ENCODE data around the gene GPR146. TPM values are rescaled to one million over a fixed set of nuclear protein-coding genes. Genes with fewer than 3 reads are reported as not detected.
"Not testable (repeated sequence)": the region's sequence is repeated elsewhere in the genome, so short reads cannot be mapped to it uniquely, and the experiment has no call there.

GPR146 gene
- total RNA-seq, 1 donor from 2014 or later: 5.2 TPM

DNA sequence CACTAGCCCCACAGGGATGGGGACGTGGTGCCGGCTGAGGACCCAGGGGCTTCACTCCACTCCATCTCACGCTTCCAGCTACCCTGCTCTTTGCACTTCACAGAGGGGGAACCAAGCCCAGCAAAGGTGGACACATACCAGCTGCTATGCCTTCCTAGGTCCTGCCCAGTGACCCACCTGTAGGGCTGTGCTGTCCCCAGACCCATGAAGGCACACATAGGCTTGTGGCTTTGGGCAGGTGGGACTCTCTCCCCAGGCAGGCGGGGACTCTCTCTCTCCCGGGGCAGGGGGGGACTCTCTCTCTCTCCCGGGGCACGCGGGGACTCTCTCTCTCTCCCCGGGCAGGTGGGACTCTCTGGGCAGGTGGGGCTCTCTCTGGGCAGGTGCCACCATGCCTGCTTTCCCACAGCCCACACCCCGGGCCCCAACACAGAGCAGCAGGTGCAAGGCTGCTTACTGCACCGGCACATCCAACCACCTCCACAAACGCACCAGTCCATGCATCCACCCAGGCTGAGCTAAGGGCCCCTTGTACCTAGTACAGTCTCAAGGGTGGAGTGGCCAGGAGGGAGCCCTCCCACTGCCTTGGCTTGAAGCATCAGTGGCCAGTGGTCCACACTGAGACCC, 13.8 kb upstream of the GPR146 start:
- Histone ChIP-seq H3K36me3 (ENCODE audit: control insufficient read depth in 3 of 3, insufficient read depth in 3 of 3, low read length in 3 of 3) (peaks cover 3 to 7% (median 6%) of the 10 kb centered on the region in 3 donors), H3K4me3 (ENCODE audit: low read length in 3 of 3) (no peak overlapping the region), H3K27me3 (ENCODE audit: control insufficient read depth in 3 of 3, insufficient read depth in 3 of 3, low read length in 3 of 3) (no peaks in the 10 kb centered on the region), H3K9me3 (ENCODE audit: control insufficient read depth in 3 of 3, low read length in 3 of 3) (no peaks in the 10 kb centered on the region), H3K4me1 (ENCODE audit: control insufficient read depth in 3 of 3, insufficient read depth in 3 of 3, low read length in 3 of 3) (peaks cover 18 to 27% (median 23%) of the 10 kb centered on the region in 3 donors), H3K27ac (ENCODE audit: low read depth, low read length) (no peak overlapping the region), H3K9ac (ENCODE audit: low read depth in 1 of 3, low read length in 3 of 3) (no peak overlapping the region)

GRCh38 chr7:1031716-1032455, 12.5 kb upstream of the GPR146 start:
- H3K4me1 ChIP-seq (ENCODE audit: control insufficient read depth in 3 of 3, insufficient read depth in 3 of 3, low read length in 3 of 3): peaks cover 15 to 23% (median 19%) of the 10 kb centered on the region in 3 donors
- H3K36me3 ChIP-seq (ENCODE audit: control insufficient read depth in 3 of 3, insufficient read depth in 3 of 3, low read length in 3 of 3): no peaks in the 10 kb centered on the region
- H3K9ac ChIP-seq (ENCODE audit: low read depth in 1 of 3, low read length in 3 of 3): no peak overlapping the region
- H3K27me3 ChIP-seq (ENCODE audit: control insufficient read depth in 3 of 3, insufficient read depth in 3 of 3, low read length in 3 of 3): peaks cover 0 to 4% (median 0%) of the 10 kb centered on the region in 3 donors
- no peak overlapping the region for H3K4me3 ChIP-seq (ENCODE audit: low read length in 3 of 3)
- no peaks in the 10 kb centered on the region for H3K9me3 ChIP-seq (ENCODE audit: control insufficient read depth in 3 of 3, low read length in 3 of 3)
- H3K27ac ChIP-seq (ENCODE audit: low read depth, low read length): no peak overlapping the region

DNA sequence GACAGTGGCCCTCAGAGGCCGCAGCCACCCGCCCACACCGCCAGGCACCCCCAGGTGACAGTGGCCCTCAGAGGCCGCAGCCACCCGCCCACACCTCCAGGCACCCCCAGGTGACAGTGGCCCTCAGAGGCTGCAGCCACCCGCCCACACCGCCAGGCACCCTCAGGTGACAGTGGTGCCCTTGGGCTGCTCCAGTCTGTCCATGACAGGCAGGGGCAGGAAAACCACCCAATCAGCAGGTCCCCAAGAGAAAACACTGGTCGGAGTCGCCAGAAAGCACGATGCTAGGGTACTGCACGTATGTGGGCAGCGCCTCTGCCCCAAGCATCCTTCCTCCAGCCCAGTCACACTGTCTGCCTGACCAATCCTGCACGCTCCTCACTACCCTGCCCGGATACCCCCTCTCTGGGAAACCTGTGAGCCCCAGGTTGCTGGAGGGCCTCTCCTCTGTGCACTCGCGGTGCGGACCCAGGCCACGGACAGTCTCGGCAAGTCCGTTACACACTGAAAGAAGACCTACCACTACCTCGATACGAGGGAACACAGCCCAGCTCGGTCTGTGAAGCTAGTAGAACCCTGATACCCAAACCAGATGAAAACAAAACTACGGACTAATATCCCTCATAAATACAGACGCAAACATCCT, 11.7 kb upstream of the GPR146 start:
- H3K36me3 ChIP-seq (ENCODE audit: control insufficient read depth in 3 of 3, insufficient read depth in 3 of 3, low read length in 3 of 3): no peaks in the 10 kb centered on the region
- H3K9me3 ChIP-seq (ENCODE audit: control insufficient read depth in 3 of 3, low read length in 3 of 3): no peaks in the 10 kb centered on the region
- no peak overlapping the region for H3K4me3 ChIP-seq (ENCODE audit: low read length in 3 of 3)
- peaks cover 8 to 16% (median 12%) of the 10 kb centered on the region in 3 donors for H3K4me1 ChIP-seq (ENCODE audit: control insufficient read depth in 3 of 3, insufficient read depth in 3 of 3, low read length in 3 of 3)
- H3K27me3 ChIP-seq (ENCODE audit: control insufficient read depth in 3 of 3, insufficient read depth in 3 of 3, low read length in 3 of 3): peaks cover 0 to 4% (median 0%) of the 10 kb centered on the region in 3 donors
- no peak overlapping the region for H3K9ac ChIP-seq (ENCODE audit: low read depth in 1 of 3, low read length in 3 of 3)
- no peak overlapping the region for H3K27ac ChIP-seq (ENCODE audit: low read depth, low read length)

DNA sequence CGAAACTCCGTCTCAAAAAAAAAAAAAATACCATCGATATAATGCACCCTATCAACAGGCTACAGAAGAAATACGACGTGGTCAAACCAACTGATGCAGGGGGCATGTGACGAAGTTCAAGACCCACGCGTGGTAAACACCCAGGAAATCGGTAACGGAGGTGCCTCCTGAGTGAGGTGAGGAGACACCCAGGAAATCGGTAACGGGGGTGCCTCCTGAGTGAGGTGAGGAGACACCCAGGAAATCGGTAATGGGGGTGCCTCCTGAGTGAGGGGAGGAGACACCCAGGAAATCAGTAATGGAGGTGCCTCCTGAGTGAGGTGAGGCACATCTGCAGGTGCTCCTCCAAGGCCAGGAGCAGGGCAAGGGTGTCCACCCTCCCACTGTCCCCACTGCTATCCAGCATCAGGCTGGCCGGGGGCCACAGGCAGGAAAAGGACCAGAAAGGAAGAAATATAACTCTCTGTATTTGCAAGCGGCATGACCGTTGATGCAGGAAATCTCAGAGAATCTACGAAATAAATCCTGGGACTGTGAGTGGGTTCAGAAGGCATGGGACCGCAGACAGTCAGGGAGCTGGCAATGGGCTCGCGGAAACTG, 10.7 kb upstream of the GPR146 start:
- Histone ChIP-seq H3K27ac (ENCODE audit: low read depth, low read length) (no peak overlapping the region), H3K9me3 (ENCODE audit: control insufficient read depth in 3 of 3, low read length in 3 of 3) (no peaks in the 10 kb centered on the region), H3K27me3 (ENCODE audit: control insufficient read depth in 3 of 3, insufficient read depth in 3 of 3, low read length in 3 of 3) (peaks cover 0 to 4% (median 0%) of the 10 kb centered on the region in 3 donors), H3K4me1 (ENCODE audit: control insufficient read depth in 3 of 3, insufficient read depth in 3 of 3, low read length in 3 of 3) (peaks cover 8 to 14% (median 11%) of the 10 kb centered on the region in 3 donors), H3K36me3 (ENCODE audit: control insufficient read depth in 3 of 3, insufficient read depth in 3 of 3, low read length in 3 of 3) (no peaks in the 10 kb centered on the region), H3K9ac (ENCODE audit: low read depth in 1 of 3, low read length in 3 of 3) (no peak overlapping the region), H3K4me3 (ENCODE audit: low read length in 3 of 3) (no peak overlapping the region)

- not testable (repeated sequence) for H3K36me3 ChIP-seq (ENCODE audit: control insufficient read depth in 3 of 3, insufficient read depth in 3 of 3, low read length in 3 of 3); H3K4me3 ChIP-seq (ENCODE audit: low read length in 3 of 3); H3K9ac ChIP-seq (ENCODE audit: low read depth in 1 of 3, low read length in 3 of 3); H3K9me3 ChIP-seq (ENCODE audit: control insufficient read depth in 3 of 3, low read length in 3 of 3); H3K4me1 ChIP-seq (ENCODE audit: control insufficient read depth in 3 of 3, insufficient read depth in 3 of 3, low read length in 3 of 3); H3K27me3 ChIP-seq (ENCODE audit: control insufficient read depth in 3 of 3, insufficient read depth in 3 of 3, low read length in 3 of 3); H3K27ac ChIP-seq (ENCODE audit: low read depth, low read length)
Observed at GRCh38 chr7:1034769-1035168, 9.6 kb upstream of the GPR146 start.

- H3K9me3 ChIP-seq (ENCODE audit: control insufficient read depth in 3 of 3, low read length in 3 of 3); H3K9ac ChIP-seq (ENCODE audit: low read depth in 1 of 3, low read length in 3 of 3); H3K36me3 ChIP-seq (ENCODE audit: control insufficient read depth in 3 of 3, insufficient read depth in 3 of 3, low read length in 3 of 3); H3K27me3 ChIP-seq (ENCODE audit: control insufficient read depth in 3 of 3, insufficient read depth in 3 of 3, low read length in 3 of 3); H3K27ac ChIP-seq (ENCODE audit: low read depth, low read length); H3K4me1 ChIP-seq (ENCODE audit: control insufficient read depth in 3 of 3, insufficient read depth in 3 of 3, low read length in 3 of 3); H3K4me3 ChIP-seq (ENCODE audit: low read length in 3 of 3): not testable (repeated sequence)
Observed at GRCh38 chr7:1036164-1036928, 8.0 kb upstream of the GPR146 start.

DNA sequence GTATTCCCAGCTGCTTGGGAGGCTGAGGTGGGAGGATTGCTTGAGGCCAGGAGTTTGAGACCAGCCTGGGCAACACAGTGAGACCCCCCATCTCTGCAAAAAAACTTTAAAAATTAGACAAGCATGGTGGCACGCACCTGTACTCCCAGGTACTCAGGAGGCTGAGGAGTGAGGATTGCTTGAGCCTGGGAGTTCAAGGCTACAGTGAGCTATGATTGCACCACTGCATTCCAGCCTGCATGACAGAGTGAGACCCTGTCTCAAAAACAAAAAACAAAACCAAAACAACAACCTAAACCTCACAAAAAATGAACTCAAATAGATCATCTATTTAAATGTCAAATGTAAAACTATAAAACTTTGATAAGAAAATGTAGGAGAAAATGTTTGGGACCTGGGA, 4.1 kb upstream of the GPR146 start:
- not testable (repeated sequence) for H3K36me3 ChIP-seq (ENCODE audit: control insufficient read depth in 3 of 3, insufficient read depth in 3 of 3, low read length in 3 of 3); H3K9me3 ChIP-seq (ENCODE audit: control insufficient read depth in 3 of 3, low read length in 3 of 3); H3K27ac ChIP-seq (ENCODE audit: low read depth, low read length); H3K4me3 ChIP-seq (ENCODE audit: low read length in 3 of 3); H3K9ac ChIP-seq (ENCODE audit: low read depth in 1 of 3, low read length in 3 of 3); H3K27me3 ChIP-seq (ENCODE audit: control insufficient read depth in 3 of 3, insufficient read depth in 3 of 3, low read length in 3 of 3)
- H3K4me1 ChIP-seq (ENCODE audit: control insufficient read depth in 3 of 3, insufficient read depth in 3 of 3, low read length in 3 of 3): peaks cover 30 to 40% (median 31%) of the 10 kb centered on the region in 3 donors

GRCh38 chr7:1040790-1041189, 3.6 kb upstream of the GPR146 start:
- Histone ChIP-seq H3K4me3 (ENCODE audit: low read length in 3 of 3) (peak overlapping the region in 2 of 3 donors; percentile 29 to 51), H3K4me1 (ENCODE audit: control insufficient read depth in 3 of 3, insufficient read depth in 3 of 3, low read length in 3 of 3) (peaks cover 36 to 46% (median 36%) of the 10 kb centered on the region in 3 donors), H3K27ac (ENCODE audit: low read depth, low read length) (no peak overlapping the region), H3K36me3 (ENCODE audit: control insufficient read depth in 3 of 3, insufficient read depth in 3 of 3, low read length in 3 of 3) (no peaks in the 10 kb centered on the region), H3K27me3 (ENCODE audit: control insufficient read depth in 3 of 3, insufficient read depth in 3 of 3, low read length in 3 of 3) (peaks cover 0 to 3% (median 0%) of the 10 kb centered on the region in 3 donors), H3K9ac (ENCODE audit: low read depth in 1 of 3, low read length in 3 of 3) (peak overlapping the region in 1 of 3 donors; percentile 19), H3K9me3 (ENCODE audit: control insufficient read depth in 3 of 3, low read length in 3 of 3) (no peaks in the 10 kb centered on the region)

GRCh38 chr7:1041551-1042491, 2.5 kb upstream of the GPR146 start:
- Histone ChIP-seq H3K9me3 (ENCODE audit: control insufficient read depth in 3 of 3, low read length in 3 of 3) (no peaks in the 10 kb centered on the region), H3K27ac (ENCODE audit: low read depth, low read length) (no peak overlapping the region), H3K36me3 (ENCODE audit: control insufficient read depth in 3 of 3, insufficient read depth in 3 of 3, low read length in 3 of 3) (no peaks in the 10 kb centered on the region), H3K9ac (ENCODE audit: low read depth in 1 of 3, low read length in 3 of 3) (peak overlapping the region in 2 of 3 donors; percentile 12 to 33), H3K4me1 (ENCODE audit: control insufficient read depth in 3 of 3, insufficient read depth in 3 of 3, low read length in 3 of 3) (peaks cover 45 to 56% (median 46%) of the 10 kb centered on the region in 3 donors), H3K27me3 (ENCODE audit: control insufficient read depth in 3 of 3, insufficient read depth in 3 of 3, low read length in 3 of 3) (no peaks in the 10 kb centered on the region), H3K4me3 (ENCODE audit: low read length in 3 of 3) (peak overlapping the region in 2 of 3 donors; percentile 6 to 30)

Measured in skeletal muscle tissue (tissue), 4 donors.